NCI-H524 (cell line): Measurements from ENCODE around the gene CDH12.
A peak's percentile ranks its signal among the peaks of the same experiment; 100 is the strongest.
"Not testable (repeated sequence)": the region's sequence is repeated elsewhere in the genome, so short reads cannot be mapped to it uniquely, and the experiment has no call there.

Experiments used
- DNase-seq, 2 experiments: peaks; one replicate each; lab custom pipeline; 2025; lab: John Stamatoyannopoulos, UW

CDH12 gene

GRCh38 chr5:22650511-22650910 is 202.6 kb downstream of the CDH12 start:
- DNase-seq, result peak in 1 of 2 experiments; percentile 6

GRCh38 chr5:22649074-22649473 is 204.1 kb downstream of the CDH12 start:
- DNase-seq, result no peak

GRCh38 chr5:22644859-22645258 is 208.3 kb downstream of the CDH12 start:
- DNase-seq, result no peak

- no peak for DNase-seq
Measured at GRCh38 chr5:22643356-22643755, 209.8 kb downstream of the CDH12 start.

- no peak for DNase-seq
Measured at GRCh38 chr5:22631683-22632082, 221.5 kb downstream of the CDH12 start.

- no peak for DNase-seq
Measured at GRCh38 chr5:22627029-22627428, 226.1 kb downstream of the CDH12 start.

- no peak for DNase-seq
Measured at GRCh38 chr5:22625451-22625850, 227.7 kb downstream of the CDH12 start.

- no peak for DNase-seq
Measured at GRCh38 chr5:22621084-22621483, 232.1 kb downstream of the CDH12 start.

GRCh38 chr5:22615964-22616363 is 237.2 kb downstream of the CDH12 start:
- DNase-seq, result no peak

GRCh38 chr5:22614486-22615094 is 238.6 kb downstream of the CDH12 start:
- no peak for DNase-seq

GRCh38 chr5:22612928-22613327 is 240.2 kb downstream of the CDH12 start:
- no peak for DNase-seq

GRCh38 chr5:22611327-22611726 is 241.8 kb downstream of the CDH12 start:
- DNase-seq, result no peak

GRCh38 chr5:22607498-22607897 is 245.6 kb downstream of the CDH12 start:
- not testable (repeated sequence) for DNase-seq

GRCh38 chr5:22605473-22605872 is 247.7 kb downstream of the CDH12 start:
- no peak for DNase-seq

- no peak for DNase-seq
Measured at GRCh38 chr5:22604711-22605110, 248.4 kb downstream of the CDH12 start.

- no peak for DNase-seq
Measured at GRCh38 chr5:22598796-22599195, 254.3 kb downstream of the CDH12 start.

GRCh38 chr5:22596404-22596970 is 256.7 kb downstream of the CDH12 start:
- DNase-seq, result no peak

GRCh38 chr5:22594491-22594890 is 258.7 kb downstream of the CDH12 start:
- no peak for DNase-seq

- no peak for DNase-seq
Measured at GRCh38 chr5:22593592-22593991, 259.6 kb downstream of the CDH12 start.

GRCh38 chr5:22591461-22591860 is 261.7 kb downstream of the CDH12 start:
- no peak for DNase-seq

GRCh38 chr5:22590677-22591268 is 262.4 kb downstream of the CDH12 start:
- no peak for DNase-seq

GRCh38 chr5:22577711-22578110 is 275.4 kb downstream of the CDH12 start:
- no peak for DNase-seq

GRCh38 chr5:22577006-22577405 is 276.1 kb downstream of the CDH12 start:
- no peak for DNase-seq

GRCh38 chr5:22572941-22573340 is 280.2 kb downstream of the CDH12 start:
- no peak for DNase-seq
